Lower leg skin (tissue), 4 donors: ENCODE data around the gene LMO1. TPM values are rescaled to one million over a fixed set of nuclear protein-coding genes. Genes with fewer than 3 reads are reported as not detected.

ENCODE experiments used
- DNase-seq, 2 donors: peaks; one replicate each; pipeline ENCODE4 v3.0.0-alpha.2; 2019; ENCODE audit warnings: low spot score in 2 of 2
- H3K4me3 ChIP-seq: fragments of 200-600 bp; sonication (generic); 2 replicates; pipeline ENCODE4 v1.5.1; 2017; ENCODE audit warnings: mild to moderate bottlenecking, low read depth; ENCODE audit not compliant: poor library complexity, severe bottlenecking
- CTCF ChIP-seq, 3 donors: fragments of 450-650 bp; IDR thresholded peaks; one replicate each; pipeline ENCODE4 v1.5.1; 2016; ENCODE audit warnings: antibody characterized with exemption in 3 of 3, mild to moderate bottlenecking in 3 of 3, moderate library complexity in 2 of 3
- POLR2A ChIP-seq, 2 donors: fragments of 450-650 bp; IDR thresholded peaks; one replicate each; pipeline ENCODE4 v1.6.1; 2016 to 2017; ENCODE audit warnings: antibody characterized with exemption in 2 of 2, mild to moderate bottlenecking in 1 of 2, moderate library complexity in 1 of 2
- WGBS, 2 donors: methylation state at CpG; one replicate each; pipeline ENCODE4 v1.1.5; 2018; 5-methylcytosine and 5-hydroxymethylcytosine counted together
- intact Hi-C: fragments of 100-400 bp; cut with DNase I; formaldehyde crosslinking; loops from one replicate; pipeline ENCODE4 v1.15.0; 2023; ENCODE audit warnings: low total_unique reads
- total RNA-seq, 4 donors: library from RNA; depleted of rRNA; stranded (reverse); fragments of >200 nt; gene quantifications; one replicate each; pipeline ENCODE4 v1.1.0, GENCODE V29; 2016

The LMO1 gene
- total RNA-seq, 4 donors from 2014 or later = 7.0 to 19.3 (median 8.4) TPM

- H3K4me3 ChIP-seq = no peak overlapping the region
- intact Hi-C loops = no loop called here
- WGBS, 2 donors = 91 to 92% methylated on average over 8 of the region's 8 CpGs
- DNase-seq = peak in 1 of 2 donors; percentile 34
- TF ChIP-seq POLR2A (IDR thresholded peaks at IDR 0.05) = no peak
- no peak for TF ChIP-seq CTCF (IDR thresholded peaks at IDR 0.05)
These were observed 58.1 kb downstream of the LMO1 start for GRCh38 chr11:8205566-8205965.

- no peak overlapping the region for H3K4me3 ChIP-seq
- no peak for TF ChIP-seq POLR2A (IDR thresholded peaks at IDR 0.05)
- no peak for TF ChIP-seq CTCF (IDR thresholded peaks at IDR 0.05)
- DNase-seq = peak in 1 of 2 donors; percentile 57
- intact Hi-C loops = no loop called here
- whole genome bisulfite sequencing, 2 donors = 63 to 74% methylated on average over 5 of the region's 5 CpGs
These were observed 59.1 kb downstream of the LMO1 start for GRCh38 chr11:8204596-8204995.

GRCh38 chr11:8204025-8204424 lies 59.7 kb downstream of the LMO1 start:
- no peak overlapping the region for H3K4me3 ChIP-seq
- DNase-seq = peak in 1 of 2 donors; percentile 46
- TF ChIP-seq POLR2A (IDR thresholded peaks at IDR 0.05) (no peak), CTCF (IDR thresholded peaks at IDR 0.05) (no peak)
- intact Hi-C loops = no loop called here
- 73 to 75% methylated on average over 5 of the region's 5 CpGs for WGBS, 2 donors

GRCh38 chr11:8203414-8203715 lies 60.3 kb downstream of the LMO1 start:
- DNase-seq = peak in 1 of 2 donors; percentile 67
- intact Hi-C loops = no loop called here
- H3K4me3 ChIP-seq = no peak overlapping the region
- TF ChIP-seq POLR2A (IDR thresholded peaks at IDR 0.05) (no peak), CTCF (IDR thresholded peaks at IDR 0.05) (no peak)
- WGBS, 2 donors = 79 to 88% methylated on average over 2 of the region's 2 CpGs

- TF ChIP-seq POLR2A (IDR thresholded peaks at IDR 0.05) = no peak
- no peak for TF ChIP-seq CTCF (IDR thresholded peaks at IDR 0.05)
- no peak overlapping the region for H3K4me3 ChIP-seq
- 72 to 84% methylated on average over 11 of the region's 11 CpGs for WGBS, 2 donors
- intact Hi-C loops = no loop called here
- peak in 1 of 2 donors; percentile 40 for DNase-seq
These were observed 60.9 kb downstream of the LMO1 start for GRCh38 chr11:8202516-8203413.
